Fibroblast of skin of back (primary cell): Measurements from ENCODE around the gene UMAD1.

Source experiments
- DNase-seq: peaks from one replicate; pipeline ENCODE4 v3.0.0-alpha.2; 2013

UMAD1 gene

DNA sequence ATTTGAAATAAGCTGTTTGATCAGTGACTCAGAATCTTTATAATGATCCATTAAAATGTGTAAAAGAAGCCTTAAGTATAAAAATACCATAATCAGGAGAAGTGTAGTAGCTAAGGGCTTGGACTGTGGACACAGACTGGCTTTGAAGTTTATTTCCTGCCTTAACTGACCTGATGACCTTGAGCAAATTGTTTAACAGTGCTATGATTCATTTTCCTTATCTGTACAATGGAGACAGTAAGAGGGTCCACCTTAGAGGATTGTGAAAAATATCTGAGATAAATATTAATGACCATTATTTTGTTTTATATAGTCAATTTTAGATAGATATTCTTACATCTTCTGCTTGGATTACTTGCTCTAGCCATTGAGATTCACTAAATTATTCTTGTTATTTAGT lies 91.2 kb downstream of the UMAD1 start:
- no peak for DNase-seq

DNA sequence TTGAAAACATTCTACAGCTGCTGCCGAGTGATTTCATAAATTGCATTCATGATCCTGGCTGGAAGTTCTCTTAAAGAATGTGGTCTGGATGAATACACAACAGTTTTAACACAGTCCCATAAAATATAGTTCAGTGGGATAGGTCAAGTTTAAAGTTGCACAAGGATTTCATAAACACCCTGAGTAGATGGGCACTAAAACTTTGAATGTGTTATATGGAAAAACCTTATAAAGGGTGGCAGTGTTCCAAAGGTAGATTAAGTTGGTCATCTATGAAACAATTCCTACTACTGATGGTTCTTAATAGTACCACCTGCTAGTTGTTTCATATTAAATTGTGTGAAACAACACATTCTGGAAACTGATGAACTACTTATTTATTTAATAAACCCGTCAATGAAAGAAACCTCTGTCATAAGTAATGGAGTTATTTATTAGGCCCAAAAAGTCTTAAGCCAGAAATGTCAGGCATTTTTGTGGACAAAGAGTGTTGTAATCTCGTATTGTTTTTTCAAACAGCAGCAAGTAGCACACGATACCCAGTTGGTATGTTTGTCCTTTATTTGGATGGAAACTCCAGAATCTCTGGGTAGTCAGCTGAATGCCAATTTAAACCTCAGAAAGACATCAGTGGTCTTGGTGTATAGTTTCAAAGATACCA lies 92.2 kb downstream of the UMAD1 start:
- DNase-seq, result peak; percentile 36

DNA sequence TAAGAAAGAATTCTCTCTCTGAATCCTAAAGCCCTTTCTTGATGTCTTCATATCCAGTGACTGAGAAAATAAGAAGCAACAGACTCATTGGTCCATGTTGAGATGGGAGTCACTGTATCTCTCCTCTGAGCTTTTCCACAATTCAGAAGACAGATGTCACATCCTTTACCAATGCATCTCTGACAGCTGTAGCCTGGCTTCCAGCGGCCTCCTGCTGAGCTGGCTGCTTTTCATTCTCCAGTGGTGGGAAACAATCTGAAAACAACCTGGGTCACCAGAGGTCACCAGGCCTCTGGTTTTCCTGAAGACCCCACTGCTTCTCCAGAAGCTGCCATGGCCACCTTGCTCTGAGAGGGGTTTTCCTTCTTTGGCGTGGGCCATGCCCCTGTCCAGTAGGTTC lies 96.1 kb downstream of the UMAD1 start:
- DNase-seq, result peak; percentile 15

DNA sequence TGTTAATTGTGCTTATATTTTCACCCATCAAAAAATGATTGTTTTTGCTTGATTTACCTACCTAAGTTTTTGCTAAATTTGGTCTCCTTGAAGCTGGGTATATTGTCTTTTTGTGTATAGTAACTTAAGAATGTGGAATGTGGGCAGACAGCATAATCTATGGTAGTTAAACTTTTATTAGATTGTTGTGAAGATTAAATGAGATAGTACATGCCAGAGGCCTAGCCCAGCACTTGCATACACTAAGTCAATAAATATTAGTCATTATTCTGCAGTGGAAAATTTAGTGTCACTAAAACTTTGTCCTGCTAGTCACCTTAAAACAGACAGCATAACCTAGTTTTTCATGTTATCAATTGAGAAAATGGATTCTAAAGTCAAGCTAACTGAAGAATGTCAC lies 97.1 kb downstream of the UMAD1 start:
- no peak for DNase-seq

DNA sequence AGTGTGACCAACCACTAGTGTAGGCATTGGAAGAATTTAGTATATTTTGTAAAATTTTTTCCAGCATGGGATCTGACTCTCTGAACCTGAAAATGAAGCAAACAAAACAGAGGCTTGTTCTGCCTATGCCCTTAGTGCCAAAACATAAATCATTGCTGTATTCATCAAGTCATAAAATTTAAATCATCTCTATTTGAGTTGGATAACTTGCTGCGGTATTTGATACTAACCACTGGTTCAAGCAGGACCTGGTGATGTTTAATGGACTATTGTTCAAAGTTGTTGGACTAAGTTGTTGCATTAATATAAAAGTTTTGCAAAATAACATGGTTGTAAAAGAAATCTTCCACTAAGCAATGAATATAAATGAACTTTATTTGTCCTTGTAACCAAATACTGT lies 97.6 kb downstream of the UMAD1 start:
- no peak for DNase-seq

DNA sequence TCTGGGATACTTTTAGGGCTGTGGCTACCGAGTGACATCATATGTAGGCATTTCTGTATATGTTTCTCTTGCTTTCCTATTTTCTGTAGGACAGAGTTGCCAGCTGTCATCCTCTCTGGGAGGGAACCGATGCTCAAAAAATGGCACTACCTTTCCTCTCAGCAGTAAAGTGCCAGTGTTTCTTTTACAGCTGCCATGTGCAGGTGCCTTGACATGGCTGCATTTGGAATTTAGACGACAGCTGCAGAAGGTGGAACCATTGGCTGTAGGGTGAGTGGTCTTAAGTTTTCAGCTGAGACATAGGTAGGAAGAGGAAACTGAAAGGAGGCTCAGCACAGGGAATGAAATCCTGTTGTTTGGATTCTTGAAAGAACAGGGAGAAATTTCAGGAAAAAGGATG lies 98.1 kb downstream of the UMAD1 start:
- no peak for DNase-seq

DNA sequence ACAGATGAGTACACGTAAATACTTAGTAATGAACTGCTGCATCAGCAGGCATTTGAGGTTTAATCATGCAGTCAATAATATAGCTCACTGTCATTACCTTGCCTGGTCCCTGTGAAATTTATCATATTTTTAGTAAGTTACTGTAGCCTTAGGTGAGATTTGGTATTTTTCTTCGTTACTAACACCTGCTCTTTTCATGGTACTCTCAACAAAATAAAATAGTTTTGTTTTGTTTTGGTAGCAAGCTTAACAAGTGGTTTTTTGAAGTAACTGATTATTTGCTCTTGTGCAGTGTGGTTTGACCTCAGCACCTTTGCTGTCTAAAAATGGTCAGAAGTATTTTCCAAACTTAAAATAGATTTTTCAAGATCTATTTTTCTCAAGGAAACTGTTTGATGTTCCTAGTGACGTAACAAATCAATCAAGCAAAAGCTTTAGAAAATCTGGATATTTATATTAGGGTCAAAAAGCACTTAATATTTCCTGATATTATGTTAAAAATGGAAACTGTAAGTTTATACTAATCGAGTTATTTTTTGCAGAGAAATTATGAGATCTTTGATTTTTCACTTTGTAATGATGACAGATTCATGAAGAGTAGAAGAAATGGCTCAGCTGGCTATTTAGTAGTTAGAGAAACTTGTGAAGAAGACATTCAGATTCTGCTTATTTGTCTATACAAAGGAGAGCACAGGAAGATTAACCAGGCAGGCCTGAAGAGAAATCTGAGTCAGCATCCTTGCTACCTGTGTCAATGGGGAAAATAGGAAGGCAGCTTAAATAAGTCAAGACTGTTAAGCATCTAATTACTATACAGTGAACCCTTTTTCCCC lies 98.9 kb downstream of the UMAD1 start:
- DNase-seq, result no peak

DNA sequence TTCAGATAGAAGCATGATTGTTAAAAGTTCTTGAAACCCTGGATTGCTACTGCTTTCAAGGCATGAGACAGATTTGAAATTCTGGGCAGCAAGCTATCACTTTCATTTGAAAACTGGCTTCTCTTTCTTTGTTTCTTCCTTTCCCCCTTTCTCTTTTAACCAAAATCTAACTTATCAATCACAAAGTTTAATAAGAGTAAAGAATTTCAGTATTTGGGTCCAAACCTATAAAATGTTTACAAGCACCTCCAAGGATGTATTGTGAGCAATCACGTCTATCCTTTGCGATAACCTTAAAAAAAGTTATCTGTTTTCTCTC lies 99.4 kb downstream of the UMAD1 start:
- DNase-seq, result no peak

DNA sequence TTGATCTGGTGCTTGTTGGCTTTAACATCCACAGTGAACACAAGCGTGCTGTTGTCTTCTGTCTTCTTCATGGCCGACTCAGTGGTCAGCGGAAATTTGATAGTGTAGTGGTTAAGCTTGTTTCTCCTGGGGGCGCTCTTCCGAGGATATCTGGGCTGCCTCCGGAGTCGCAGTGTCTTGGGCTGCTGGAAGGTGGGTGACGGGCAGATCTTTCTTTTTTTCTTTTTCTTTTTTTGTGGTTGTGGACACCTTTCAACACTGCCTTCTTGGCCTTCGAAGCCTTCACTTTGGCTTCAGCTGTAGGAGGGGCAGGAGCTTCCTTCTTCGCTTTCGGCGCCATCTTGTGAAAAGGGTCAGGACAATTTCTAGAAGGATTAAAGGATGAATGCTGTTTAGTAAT lies 101.7 kb downstream of the UMAD1 start:
- DNase-seq, result no peak

DNA sequence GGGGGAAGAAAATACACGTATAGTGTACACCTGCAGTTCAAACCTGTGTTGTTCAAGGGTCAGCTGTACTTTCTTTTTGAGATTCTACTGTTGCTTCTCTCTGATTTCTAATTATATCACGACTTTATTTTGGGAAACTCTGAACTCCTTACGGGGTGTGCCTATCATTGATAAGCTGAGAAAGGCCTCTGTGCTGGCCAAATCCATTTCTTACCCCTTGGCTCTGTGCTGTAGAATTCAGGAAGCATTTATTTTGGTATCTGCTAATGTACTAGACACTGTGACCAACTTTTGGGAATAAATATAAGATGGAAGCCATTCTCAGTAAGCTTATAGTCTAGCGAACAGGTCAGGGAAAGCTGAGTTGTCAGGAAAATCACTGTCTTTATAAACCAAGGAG lies 104.7 kb downstream of the UMAD1 start:
- DNase-seq, result no peak

DNA sequence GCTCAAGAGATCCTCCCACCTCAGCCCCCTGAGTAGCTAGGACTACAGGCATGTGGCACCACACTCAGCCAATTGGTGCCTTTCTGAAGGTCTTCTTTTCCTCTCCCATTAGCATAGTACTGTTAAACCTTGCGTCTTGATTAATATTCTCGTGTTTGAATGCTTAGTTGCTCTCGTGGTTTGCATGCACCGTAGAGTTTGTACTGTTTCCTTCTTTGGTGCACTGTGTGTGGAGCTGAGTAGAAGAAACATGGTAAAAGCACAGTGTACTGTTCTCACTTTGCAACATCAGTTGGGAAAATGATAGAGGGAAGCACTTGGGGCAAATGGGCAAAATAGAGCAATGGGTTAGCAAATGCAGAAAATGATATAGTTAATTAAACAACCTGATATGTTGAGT lies 105.4 kb downstream of the UMAD1 start:
- DNase-seq, result no peak

DNA sequence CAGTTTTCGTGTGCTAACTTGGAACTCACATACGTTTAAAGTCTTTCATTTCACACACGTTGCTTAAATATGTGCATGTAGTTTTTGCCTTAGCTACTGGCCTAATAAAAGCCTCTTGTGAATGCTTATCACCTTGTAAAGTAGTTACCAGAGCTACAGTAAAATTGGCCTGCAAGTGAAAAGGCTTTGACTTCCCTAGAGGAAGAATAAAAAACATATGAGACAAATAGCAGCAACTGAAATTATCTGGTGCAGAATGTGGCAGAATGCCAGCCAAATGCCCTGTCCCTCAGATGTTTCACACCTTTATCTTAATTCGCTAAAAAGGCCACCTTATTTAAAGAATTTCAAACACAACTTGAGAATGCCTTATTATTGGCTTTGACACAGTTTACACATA lies 105.9 kb downstream of the UMAD1 start:
- DNase-seq, result no peak

DNA sequence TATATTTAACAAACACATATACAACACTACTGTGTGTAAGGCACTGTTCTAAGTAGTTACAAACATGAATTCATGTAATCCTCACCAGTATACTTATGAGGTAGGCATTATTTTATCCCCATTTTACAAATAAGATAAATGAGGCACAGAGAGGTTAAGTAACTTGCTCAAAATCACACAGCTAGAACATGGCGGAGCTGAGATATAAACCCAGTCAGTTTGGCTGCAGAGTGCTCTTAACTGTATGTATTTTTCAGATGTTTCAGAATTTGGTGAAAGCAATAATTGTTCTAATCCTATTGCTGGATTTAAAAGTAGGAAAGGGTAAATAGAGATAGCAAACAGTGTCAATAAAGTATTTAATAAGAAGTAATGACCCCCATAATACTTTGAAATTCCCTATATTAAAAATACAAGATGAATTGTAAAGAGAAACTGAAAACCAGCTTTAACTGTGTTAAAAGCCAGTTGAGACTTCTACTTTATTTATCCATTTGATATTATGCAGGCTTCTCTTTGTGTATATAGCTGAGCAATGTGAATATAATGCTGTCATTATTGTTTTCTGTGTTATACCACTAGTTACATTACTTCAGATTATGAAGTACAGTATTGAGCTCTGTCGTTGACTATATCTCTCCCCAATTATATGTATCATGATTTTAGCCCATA lies 110.2 kb downstream of the UMAD1 start:
- no peak for DNase-seq

DNA sequence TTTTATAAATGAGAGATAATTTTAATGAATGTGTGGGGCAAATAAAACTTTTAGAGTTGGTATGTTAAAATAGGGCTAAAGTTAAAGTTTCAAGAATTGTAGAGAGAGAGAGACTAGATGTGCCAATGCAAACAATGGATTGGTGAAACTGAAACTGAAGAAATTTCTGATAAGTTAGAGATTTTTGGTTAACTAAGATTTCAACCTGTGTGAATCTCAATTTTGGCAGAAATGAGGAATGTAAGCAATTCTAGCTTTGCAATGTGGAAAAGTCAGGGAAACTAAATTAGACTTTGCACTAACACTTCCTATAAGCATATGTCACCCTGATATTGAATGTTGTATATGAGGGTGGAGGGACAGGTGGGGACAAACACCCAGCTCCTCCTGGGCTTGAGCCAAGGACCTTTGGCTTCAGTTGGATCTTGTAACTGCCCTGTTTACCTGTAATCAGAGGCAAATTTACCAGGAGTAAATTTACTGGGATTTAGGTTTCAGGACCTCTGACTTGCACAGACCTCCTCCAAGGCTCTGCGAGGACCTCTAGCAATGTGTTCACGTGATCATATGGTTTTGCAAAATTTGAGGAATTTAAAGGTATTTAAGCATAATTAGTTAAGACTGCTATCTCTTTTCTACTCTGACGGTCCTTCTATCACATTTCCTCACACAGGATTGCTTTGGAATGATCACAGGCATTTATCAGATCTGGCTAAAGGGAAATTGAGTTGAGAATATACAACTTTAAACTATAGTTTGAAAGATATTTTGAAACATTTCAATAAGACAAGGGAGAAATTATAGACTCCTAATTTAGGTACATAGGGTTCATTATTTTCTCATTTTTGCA lies 110.9 kb downstream of the UMAD1 start:
- DNase-seq, result no peak

DNA sequence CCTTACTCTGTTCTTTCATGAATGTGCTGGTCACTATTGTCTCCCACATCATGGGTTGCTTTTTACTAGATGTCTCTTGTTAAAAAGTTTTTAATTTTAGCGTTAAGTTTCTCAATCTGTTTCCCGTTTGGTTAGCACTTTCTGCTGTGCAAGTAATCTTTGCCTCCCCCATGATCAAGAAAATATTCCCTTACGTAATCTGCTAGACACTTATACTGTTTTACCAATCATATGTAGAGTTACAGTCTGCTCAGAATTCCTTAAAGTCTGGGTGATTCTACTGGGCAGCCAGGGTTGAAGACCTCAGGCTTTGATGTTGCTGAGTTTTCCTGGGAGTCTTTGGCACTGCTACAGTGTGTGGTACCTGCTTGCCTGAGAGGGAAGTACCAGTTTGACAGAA lies 116.0 kb downstream of the UMAD1 start:
- DNase-seq, result no peak

DNA sequence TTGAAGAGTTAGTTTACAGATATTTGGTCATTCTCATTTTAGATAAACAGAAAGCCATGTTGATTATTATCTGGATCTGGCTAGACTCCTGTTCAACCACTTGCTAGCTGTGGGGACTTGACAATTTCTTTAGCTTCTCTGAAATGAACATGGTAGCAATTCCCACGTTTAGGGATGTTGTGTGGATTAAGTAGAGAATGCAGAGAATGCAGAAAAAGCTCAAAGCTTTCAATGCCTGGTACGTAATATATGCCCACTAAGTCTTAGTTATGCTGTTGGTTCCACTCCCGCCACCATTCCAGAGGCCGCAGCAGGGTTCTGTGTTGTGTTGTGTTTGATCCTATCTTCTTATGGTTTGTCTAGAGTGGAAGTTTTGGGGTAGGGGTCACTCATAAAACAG lies 117.0 kb downstream of the UMAD1 start:
- DNase-seq, result no peak

DNA sequence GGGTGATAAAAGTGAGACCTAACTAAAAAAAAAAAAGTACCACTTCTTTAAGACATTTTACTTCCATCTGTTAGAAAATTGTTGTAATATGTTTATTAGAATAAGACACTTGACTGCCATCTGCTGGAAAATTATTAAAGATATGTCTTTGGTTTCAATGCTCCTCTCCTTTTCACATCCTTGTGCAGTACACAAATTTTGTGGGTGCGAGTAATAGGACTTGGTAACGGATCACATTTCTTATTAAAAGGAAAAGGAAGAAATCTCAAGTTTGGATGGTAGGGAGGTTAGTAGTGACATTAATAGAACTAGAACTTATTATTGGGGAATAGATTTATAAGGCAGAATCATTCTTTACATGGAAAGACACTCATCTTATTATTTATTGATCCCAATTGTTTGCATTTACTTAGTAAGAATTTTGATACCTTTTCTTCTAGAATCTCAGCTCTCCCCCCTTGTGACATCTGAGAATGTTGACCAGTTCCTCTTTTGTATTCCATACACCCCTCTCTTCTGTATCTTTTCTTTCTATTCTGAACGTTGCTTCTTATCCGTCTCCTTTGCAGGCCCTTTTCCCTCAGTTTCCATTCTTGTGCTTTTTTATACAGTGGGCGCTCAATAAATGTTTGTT lies 120.9 kb downstream of the UMAD1 start:
- peak; percentile 67 for DNase-seq

DNA sequence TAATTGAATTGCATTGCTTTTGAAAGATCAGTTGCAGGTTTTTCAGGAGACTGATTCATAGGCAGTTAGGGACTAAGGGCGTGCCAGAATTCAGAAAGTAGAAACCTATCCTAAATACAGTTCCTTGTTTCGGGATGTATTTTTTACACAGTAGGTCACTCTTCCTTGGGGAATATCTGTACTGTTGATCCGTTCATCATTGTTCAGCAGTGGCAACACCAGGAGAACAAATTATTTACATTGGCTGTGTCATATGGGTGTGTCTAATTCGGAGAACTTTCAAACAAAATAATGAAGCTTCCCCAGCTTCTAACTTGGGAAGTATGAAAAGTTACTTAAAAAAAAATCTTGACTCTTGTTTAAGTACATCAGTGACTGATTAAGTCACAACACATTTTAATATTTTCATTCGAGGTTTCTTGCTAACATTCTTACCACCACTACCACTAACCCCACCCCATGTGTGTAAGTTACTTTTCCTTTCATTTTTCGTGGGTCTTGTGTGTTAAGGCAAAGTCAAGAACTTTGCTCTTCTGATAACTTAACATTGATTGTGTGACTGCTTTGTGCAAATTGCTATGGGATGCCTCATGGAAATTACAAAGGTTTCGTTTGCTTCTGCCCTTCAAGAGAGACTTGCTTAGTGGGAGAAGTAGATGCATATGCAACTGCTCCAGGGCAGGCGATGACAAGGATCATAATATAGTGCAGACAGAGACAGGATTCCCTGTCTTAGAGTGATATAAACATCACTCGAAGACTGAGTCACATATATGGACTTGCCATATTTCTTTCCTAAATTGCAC lies 121.6 kb downstream of the UMAD1 start:
- DNase-seq, result peak; percentile 68

DNA sequence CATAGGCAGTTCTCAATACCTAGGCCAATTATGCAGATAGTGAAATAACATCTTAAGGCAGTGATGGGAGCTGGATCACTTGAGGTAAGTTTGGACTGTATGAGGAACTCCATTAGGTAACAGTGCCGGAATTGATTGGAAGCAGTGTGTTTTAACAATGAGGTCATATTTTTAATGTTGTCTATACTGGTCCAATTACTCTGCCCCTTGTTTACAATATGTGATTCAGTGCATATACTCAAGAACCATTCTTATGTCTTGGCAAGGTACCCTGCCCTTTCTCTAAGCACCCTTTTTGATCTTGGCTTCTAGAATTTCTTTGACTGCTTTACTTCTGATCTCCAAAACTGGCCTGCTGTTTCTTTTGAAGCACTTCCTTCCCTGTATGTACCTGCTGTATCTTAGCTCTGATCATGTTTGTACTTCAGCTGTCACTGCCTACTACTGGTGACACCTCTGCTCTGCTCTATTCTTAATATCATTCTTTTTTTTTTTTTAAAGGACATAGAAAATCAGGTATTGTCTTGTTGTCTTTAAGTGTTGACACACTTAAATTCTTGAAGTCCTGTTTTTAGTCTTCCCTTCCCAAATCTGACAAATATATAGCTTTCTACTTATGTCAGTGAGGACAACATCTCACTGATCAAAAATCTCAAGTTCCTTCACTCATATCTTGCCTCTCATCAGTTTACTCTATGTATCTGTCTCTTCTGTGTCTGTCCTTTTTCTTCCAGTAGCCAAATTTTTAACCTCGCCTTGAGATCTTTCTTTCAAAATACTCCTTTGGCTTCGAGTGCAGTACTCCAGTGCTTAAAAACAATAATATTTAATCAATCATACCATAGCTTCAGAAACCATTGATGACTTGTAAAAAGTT lies 124.2 kb downstream of the UMAD1 start:
- DNase-seq, result no peak

DNA sequence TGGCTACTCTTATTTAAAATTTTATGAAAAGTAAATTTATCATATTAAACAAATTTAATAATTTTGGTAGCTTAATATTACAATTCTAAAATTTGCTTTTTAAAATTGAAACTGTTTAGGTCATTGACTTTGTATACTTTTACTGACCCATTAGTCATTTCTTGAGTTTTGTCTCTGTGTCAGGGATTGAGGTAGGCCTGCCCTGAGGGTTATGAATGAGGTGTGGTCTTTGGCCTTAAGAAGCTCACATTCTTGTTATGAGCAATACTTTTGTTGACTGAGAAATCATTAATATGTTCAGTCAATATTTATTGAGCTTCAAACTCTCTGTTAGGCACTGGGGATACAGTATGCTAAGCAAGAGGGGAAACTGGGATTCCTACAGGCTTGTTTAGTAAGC lies 124.9 kb downstream of the UMAD1 start:
- DNase-seq, result no peak

DNA sequence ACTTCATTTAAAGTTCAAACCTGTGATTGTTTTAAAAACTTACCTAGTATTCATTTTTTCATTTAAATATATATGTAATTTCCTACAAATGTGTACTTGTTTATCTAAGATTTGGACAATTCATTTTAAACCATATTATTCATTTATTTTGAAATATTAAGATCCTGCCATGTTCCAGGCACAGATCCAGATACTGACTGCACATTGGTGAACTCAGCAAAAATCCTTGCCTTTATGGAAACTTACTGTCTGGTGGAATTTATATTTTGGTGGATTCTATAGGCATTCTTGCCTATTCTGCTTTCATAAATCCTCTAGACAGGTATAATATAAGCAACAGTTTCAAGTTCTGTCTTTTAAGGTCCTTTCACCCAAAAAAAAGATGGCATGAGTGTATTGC lies 126.1 kb downstream of the UMAD1 start:
- no peak for DNase-seq
